ENCODE measurements around the gene SAMD3.

- TF ChIP-seq EZH2 (IDR thresholded peaks at IDR 0.05; ENCODE audit: insufficient read depth, poor library complexity, severe bottlenecking), result no peak
- TF ChIP-seq EZH2phosphoT487 (IDR thresholded peaks at IDR 0.05; ENCODE audit: insufficient read depth, low read depth), result no peak
These were observed 6.1 kb downstream of the SAMD3 start for GRCh38 chr6:130216620-130217019.

All from GM23248 (cell line).